Keratinocyte (primary cell): ENCODE measurements around the gene ZNF664.

ENCODE experiments used
- CTCF ChIP-seq, 3 experiments: IDR thresholded peaks in 1 of 3; conservative IDR thresholded peaks in 1 of 3; optimal IDR thresholded peaks in 1 of 3; 2 replicates in 2 of 3; 3 replicates in 1 of 3; pipeline versions ENCODE3 to v1.5.1; 2011; ENCODE audit warnings: low read length in 3 of 3, mild to moderate bottlenecking in 3 of 3, moderate library complexity in 2 of 3, control low read depth in 1 of 3, inconsistent platforms in 1 of 3; ENCODE audit not compliant: insufficient read depth in 2 of 3; ENCODE audit errors: extremely low read depth in 1 of 3
- EZH2 ChIP-seq: IDR thresholded peaks from one replicate; pipeline ENCODE4 v1.6.1; 2012; ENCODE audit warnings: inconsistent platforms, mild to moderate bottlenecking, low read length, moderate library complexity

- TF ChIP-seq CTCF (optimal IDR thresholded peaks at IDR 0.05 in 1 of 3, IDR thresholded peaks at IDR 0.05 in 1 of 3, conservative IDR thresholded peaks at IDR 0.05 in 1 of 3; ENCODE audit: extremely low read depth in 1 of 3, insufficient read depth in 2 of 3, low read length in 3 of 3) = no peak
- no peak for TF ChIP-seq EZH2
Observed at GRCh38 chr12:123929946-123930583, 43.0 kb upstream of the ZNF664 start.
